Progenitor cell of endocrine pancreas (in vitro differentiated cells): ENCODE measurements around the gene HEXB. TPM values are rescaled to one million over a fixed set of nuclear protein-coding genes. Genes with fewer than 3 reads are reported as not detected.

Experiments
- DNase-seq: peaks from one replicate; pipeline ENCODE4 v3.0.0; 2021; ENCODE audit warnings: low spot score; ENCODE audit not compliant: unreplicated experiment
- H3K27ac Mint-ChIP-seq: 2 replicates; pipeline ENCODE4 v1.8.0; 2021; ENCODE audit warnings: mild to moderate bottlenecking, moderate library complexity, mixed read lengths
- H3K27me3 Mint-ChIP-seq: 2 replicates; pipeline ENCODE4 v1.8.0; 2021; ENCODE audit warnings: mixed read lengths
- H3K36me3 Mint-ChIP-seq: 2 replicates; pipeline ENCODE4 v1.8.0; 2022; ENCODE audit warnings: mixed read lengths; ENCODE audit not compliant: insufficient read depth
- H3K4me1 Mint-ChIP-seq: 2 replicates; pipeline ENCODE4 v1.8.0; 2021; ENCODE audit warnings: low read depth, mixed read lengths
- H3K4me3 Mint-ChIP-seq: 2 replicates; pipeline ENCODE4 v1.8.0; 2021; ENCODE audit warnings: low read depth, mild to moderate bottlenecking, moderate library complexity, mixed read lengths
- H3K9me3 Mint-ChIP-seq: 2 replicates; pipeline ENCODE4 v1.8.0; 2021; ENCODE audit warnings: low read depth, mixed read lengths
- long read RNA-seq: library from polyadenylated mRNA; unstranded; transcript quantifications from one replicate; pipeline ENCODE4 v2.0.0, GENCODE V29; 2020
- total RNA-seq: library from RNA; stranded (reverse); gene quantifications from 2 replicates; pipeline ENCODE4 v1.2.1, GENCODE V29; 2021
- TF ChIP-seq, protein P1 (sequence below): fragments of 200-600 bp; sonication (generic); IDR thresholded peaks from one replicate; pipeline ENCODE4 v1.5.0; 2021; ENCODE audit warnings: antibody characterized with exemption, mild to moderate bottlenecking; ENCODE audit not compliant: unreplicated experiment

Gene HEXB
- total RNA-seq, result 59.9 and 61.4 TPM in 2 replicates
- long read RNA-seq, transcript HEXB-201 (14 exons, 1,901 nt), result major isoform, 141 of 161 reads
- long read RNA-seq, partial matches to known transcripts, result 5 of 161 reads
- long read RNA-seq, other reads (novel, unspliced or antisense), result 10 of 161 reads

DNA sequence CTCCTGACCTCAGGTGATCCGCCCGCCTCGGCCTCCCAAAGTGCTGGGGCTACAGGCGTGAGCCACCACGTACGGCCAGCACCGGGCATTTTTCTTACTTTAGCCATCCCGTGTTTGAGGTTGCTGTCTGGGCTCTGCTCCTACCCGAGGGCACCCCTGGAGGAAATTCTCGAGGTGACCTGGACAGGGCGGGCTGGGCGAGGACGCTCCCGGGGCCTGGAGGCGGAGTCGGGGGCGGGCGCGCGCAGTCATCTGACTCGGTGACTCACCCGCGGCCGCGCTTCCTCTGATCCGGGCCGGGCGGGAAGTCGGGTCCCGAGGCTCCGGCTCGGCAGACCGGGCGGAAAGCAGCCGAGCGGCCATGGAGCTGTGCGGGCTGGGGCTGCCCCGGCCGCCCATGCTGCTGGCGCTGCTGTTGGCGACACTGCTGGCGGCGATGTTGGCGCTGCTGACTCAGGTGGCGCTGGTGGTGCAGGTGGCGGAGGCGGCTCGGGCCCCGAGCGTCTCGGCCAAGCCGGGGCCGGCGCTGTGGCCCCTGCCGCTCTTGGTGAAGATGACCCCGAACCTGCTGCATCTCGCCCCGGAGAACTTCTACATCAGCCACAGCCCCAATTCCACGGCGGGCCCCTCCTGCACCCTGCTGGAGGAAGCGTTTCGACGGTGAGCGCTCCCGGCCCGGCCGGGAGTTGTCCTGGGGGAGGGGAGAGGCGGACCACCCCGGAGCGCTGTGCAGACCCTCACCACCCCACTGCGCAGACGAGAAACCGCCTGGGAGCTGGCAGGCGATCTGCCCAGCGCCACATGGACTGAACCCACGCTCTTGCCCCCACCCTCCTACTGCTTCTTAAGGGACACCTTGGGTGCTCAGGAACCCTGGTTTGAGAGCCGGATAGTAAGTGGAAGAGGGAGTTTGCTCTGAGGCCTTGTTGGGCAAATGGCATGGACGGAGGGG, at the start of gene HEXB:
Gene HEXB, plus strand, starts transcription at position 334 of the 952 bp plus-strand sequence. Its CDS starts 28 bp downstream, at position 362.
- H3K27me3 Mint-ChIP-seq, result peaks cover 14% of the 10 kb centered on the region
- H3K4me1 Mint-ChIP-seq, result peaks cover 12% of the 10 kb centered on the region
- TF ChIP-seq, protein P1, sequence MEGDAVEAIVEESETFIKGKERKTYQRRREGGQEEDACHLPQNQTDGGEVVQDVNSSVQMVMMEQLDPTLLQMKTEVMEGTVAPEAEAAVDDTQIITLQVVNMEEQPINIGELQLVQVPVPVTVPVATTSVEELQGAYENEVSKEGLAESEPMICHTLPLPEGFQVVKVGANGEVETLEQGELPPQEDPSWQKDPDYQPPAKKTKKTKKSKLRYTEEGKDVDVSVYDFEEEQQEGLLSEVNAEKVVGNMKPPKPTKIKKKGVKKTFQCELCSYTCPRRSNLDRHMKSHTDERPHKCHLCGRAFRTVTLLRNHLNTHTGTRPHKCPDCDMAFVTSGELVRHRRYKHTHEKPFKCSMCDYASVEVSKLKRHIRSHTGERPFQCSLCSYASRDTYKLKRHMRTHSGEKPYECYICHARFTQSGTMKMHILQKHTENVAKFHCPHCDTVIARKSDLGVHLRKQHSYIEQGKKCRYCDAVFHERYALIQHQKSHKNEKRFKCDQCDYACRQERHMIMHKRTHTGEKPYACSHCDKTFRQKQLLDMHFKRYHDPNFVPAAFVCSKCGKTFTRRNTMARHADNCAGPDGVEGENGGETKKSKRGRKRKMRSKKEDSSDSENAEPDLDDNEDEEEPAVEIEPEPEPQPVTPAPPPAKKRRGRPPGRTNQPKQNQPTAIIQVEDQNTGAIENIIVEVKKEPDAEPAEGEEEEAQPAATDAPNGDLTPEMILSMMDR, result peak; percentile 24
- H3K4me3 Mint-ChIP-seq, result peak within 1 kb of the TSS; percentile 71
- no peaks in the 10 kb centered on the region for H3K9me3 Mint-ChIP-seq
- peak; percentile 69 for DNase-seq
- peaks cover 2% of the 10 kb centered on the region for H3K36me3 Mint-ChIP-seq
- peak within 1 kb of the TSS; percentile 84 for H3K27ac Mint-ChIP-seq

DNA sequence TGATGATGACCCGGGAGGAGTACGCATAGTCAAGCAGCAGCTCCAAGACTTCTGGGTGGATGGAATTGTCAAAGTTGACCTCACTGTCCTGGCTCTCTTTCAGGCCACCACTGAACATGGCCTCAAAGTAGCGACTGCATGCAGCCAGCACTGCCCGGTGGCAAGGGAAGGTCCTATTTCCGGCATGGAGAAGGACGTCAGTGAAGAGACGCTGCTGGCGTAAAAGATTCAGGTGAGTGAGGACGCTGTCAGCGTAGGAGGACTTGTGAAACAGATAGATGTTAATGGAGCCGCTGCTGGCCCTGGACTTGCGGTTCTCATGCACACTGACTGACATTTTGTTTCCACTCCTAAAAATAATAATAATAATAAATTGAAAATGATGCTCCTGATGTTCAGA, 48.9 kb upstream of the HEXB start:
- no peak overlapping the region for H3K27ac Mint-ChIP-seq
- peaks cover 34% of the 10 kb centered on the region for H3K36me3 Mint-ChIP-seq
- no peak for DNase-seq
- no peaks in the 10 kb centered on the region for H3K27me3 Mint-ChIP-seq
- H3K4me3 Mint-ChIP-seq, result no peak overlapping the region
- TF ChIP-seq, protein P1, result no peak
- peaks cover 50% of the 10 kb centered on the region for H3K4me1 Mint-ChIP-seq
- H3K9me3 Mint-ChIP-seq, result no peaks in the 10 kb centered on the region

DNA sequence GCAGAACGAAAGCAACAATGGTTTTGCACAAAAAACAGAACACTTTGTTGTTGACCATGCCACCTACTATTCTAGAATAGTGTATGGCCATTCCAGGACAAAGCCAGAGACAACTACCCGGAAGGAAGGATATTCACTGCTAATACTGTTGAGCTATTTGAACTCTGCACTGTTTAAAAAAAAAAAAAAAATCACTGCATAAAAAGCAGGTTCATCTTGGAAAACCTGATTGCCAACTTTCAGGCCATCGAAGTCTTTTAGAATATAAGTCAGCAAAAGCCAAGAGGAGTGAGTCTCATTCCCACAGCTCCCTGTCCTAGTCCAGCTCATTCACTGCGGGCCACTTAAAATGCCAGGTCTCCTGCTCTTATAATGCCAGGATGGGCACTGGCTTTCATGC, 48.5 kb upstream of the HEXB start:
- Mint-ChIP-seq H3K27ac (no peak overlapping the region), H3K4me1 (peaks cover 48% of the 10 kb centered on the region), H3K4me3 (peak overlapping the region; percentile 43), H3K36me3 (peaks cover 34% of the 10 kb centered on the region), H3K27me3 (no peaks in the 10 kb centered on the region), H3K9me3 (no peaks in the 10 kb centered on the region)
- TF ChIP-seq, protein P1, result no peak
- no peak for DNase-seq

DNA sequence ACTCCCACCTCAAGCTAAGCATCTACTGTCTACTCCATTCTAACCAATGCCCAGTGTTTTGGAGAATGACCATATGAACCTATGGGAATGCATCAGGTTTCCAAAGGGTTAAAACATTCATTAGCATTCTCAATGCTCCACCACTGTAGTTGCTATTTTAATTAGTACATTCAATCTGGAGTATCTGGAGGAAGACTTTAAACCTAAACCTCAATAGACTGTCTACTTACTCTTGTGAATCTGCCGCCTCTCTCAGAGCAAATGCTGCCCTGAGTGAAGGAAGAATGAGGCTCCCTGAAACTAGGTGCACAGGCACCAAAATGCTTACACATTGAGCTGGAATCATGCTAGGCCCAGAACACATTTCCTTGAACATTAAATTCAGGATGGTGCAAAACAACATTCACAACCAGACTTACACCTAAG, 46.5 kb upstream of the HEXB start:
- TF ChIP-seq, protein P1, result no peak
- Mint-ChIP-seq H3K4me1 (peaks cover 39% of the 10 kb centered on the region), H3K36me3 (peaks cover 23% of the 10 kb centered on the region), H3K27ac (peak overlapping the region; percentile 93), H3K9me3 (no peaks in the 10 kb centered on the region), H3K27me3 (no peaks in the 10 kb centered on the region), H3K4me3 (peak overlapping the region; percentile 95)
- DNase-seq, result no peak

DNA sequence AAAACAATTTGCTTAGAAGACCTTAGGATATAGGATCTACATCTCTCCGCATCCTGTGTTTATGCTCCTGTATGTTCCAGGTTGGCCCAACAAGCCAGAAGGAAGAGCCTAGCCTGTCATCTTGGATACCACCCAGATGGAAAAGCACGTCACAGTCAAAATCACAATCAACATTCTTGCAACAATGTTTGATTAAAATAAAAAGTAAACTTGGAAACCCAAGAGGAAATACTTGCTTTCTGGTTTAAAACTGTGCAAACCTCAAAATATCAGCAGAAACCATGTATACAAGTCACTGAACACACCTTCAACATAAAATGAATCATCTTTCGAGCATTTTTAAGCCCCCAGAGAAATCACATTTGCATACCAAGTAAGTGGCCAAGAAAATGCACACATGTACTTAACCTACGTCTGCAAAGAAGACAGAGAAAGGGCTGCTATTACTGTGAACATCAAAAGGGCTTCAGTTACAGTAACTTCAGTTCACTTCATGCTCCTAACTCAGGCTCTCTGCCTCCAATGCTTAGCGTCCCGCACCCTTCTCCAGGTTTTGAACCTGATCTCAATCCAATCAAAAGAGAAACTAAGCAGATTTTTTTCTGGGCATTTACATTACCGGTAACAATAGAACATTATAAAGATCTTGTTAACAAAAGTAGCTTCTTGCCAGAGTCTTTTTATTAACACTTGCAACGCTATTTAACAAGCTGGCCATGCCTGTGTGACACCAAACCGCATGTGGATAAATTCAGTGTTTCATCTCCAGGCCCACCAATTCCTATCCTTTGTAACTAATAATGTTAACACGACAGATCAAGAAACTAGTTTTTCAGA, 45.8 kb upstream of the HEXB start:
- no peaks in the 10 kb centered on the region for H3K27me3 Mint-ChIP-seq
- DNase-seq, result no peak
- H3K4me1 Mint-ChIP-seq, result peaks cover 38% of the 10 kb centered on the region
- H3K4me3 Mint-ChIP-seq, result peak overlapping the region; percentile 95
- H3K9me3 Mint-ChIP-seq, result no peaks in the 10 kb centered on the region
- H3K27ac Mint-ChIP-seq, result peak overlapping the region; percentile 93
- TF ChIP-seq, protein P1, result no peak
- H3K36me3 Mint-ChIP-seq, result peaks cover 22% of the 10 kb centered on the region
